Activated CD8-positive, alpha-beta T cell treated with anti-CD3 and anti-CD28 coated beads, Interleukin-2, amount 10 ng/mL, durations not matched to agents 7 days and 5 days (primary cell): Measurements from ENCODE around the gene GRK3. TPM values are rescaled to one million over a fixed set of nuclear protein-coding genes. Genes with fewer than 3 reads are reported as not detected.

Experiments used
- ATAC-seq: fragments of 150-1000 bp; cut with Tn5 transposase; one replicate; pipeline ENCODE4 v1.10.0; 2021; ENCODE audit warnings: moderate library complexity
- CTCF ChIA-PET: fragments of 350-600 bp; sonication (Branson Sonifier 250); formaldehyde crosslinking; loops from one replicate; lab custom pipeline; 2021; ENCODE audit warnings: antibody characterized with exemption; lab: Charles Lee
- POLR2A ChIA-PET: fragments of 350-600 bp; sonication (Branson Sonifier 250); formaldehyde crosslinking; loops from one replicate; lab custom pipeline; 2021; ENCODE audit warnings: antibody characterized with exemption; lab: Charles Lee
- DNase-seq: peaks from one replicate; pipeline ENCODE4 v3.0.0-alpha.2; 2020
- H3K27ac Mint-ChIP-seq: one replicate; pipeline ENCODE4 v1.8.0; 2021; ENCODE audit warnings: mild to moderate bottlenecking, mixed read lengths
- H3K27me3 Mint-ChIP-seq: one replicate; pipeline ENCODE4 v1.8.0; 2021; ENCODE audit warnings: low read depth, mixed read lengths
- H3K36me3 Mint-ChIP-seq: one replicate; pipeline ENCODE4 v1.8.0; 2021; ENCODE audit warnings: low read depth, mixed read lengths
- H3K4me1 Mint-ChIP-seq: one replicate; pipeline ENCODE4 v1.8.0; 2021; ENCODE audit warnings: low read depth, mixed read lengths
- H3K4me3 Mint-ChIP-seq: one replicate; pipeline ENCODE4 v1.8.0; 2021; ENCODE audit warnings: mild to moderate bottlenecking, mixed read lengths
- H3K9me3 Mint-ChIP-seq: one replicate; pipeline ENCODE4 v1.8.0; 2022; ENCODE audit warnings: mixed read lengths; ENCODE audit not compliant: insufficient read depth
- total RNA-seq, 2 experiments: library from RNA; stranded (reverse); gene quantifications; one replicate each; pipeline ENCODE4 v1.2.3, GENCODE V29; 2021

Gene GRK3
- total RNA-seq, 2 experiments from 2014 or later = 35.0 to 36.6 TPM

DNA sequence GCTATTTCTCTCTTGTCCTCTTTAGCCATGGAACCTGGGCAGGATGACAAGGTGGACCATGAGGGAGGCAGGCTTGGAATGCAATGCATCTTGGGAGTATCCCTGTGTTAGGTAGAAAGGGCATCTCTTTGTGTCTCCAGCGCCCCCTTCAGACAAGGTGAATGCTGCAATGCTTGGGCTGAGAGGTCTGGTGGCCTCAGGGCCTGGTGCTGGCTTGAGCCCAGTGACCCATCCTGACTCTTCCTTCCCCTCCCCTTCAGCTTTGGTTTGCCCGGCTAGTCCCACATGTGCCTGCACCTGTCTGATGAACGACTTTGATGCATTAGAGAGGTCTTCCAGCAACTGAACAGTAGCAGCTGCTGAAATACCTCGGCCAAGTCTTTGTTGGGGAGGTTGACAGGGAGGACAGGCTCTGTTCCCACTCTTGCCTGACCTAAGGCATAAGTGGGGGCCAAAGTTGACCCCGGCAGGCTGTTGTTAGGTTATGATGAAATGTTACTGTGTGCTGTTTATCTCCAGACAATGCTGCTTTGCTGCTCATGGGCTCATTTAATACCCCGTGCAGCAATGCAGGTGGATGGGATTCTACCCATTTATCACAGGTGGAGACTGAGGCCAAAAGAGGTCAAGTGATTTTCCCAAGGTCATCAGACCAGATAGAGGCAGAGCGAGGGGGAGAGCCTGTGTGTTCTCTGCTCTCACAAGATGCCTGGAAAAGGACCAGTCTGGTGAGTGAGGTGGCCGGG, 200.0 kb downstream of the GRK3 start:
- CTCF ChIA-PET = interaction anchor here (0.8 to 2.3 kb wide), 2 partner anchors 8 to 62 kb away, joined by 3 to 23 read pairs; no protein-coding TSS in a partner anchor
- peaks cover 22% of the 10 kb centered on the region for H3K9me3 Mint-ChIP-seq
- no peaks in the 10 kb centered on the region for H3K27me3 Mint-ChIP-seq
- no peak overlapping the region for H3K4me3 Mint-ChIP-seq
- DNase-seq = no peak
- peaks cover 39% of the 10 kb centered on the region for H3K36me3 Mint-ChIP-seq
- POLR2A ChIA-PET = no interaction called here
- peaks cover 32% of the 10 kb centered on the region for H3K4me1 Mint-ChIP-seq
- ATAC-seq = no peak
- H3K27ac Mint-ChIP-seq = no peak overlapping the region

DNA sequence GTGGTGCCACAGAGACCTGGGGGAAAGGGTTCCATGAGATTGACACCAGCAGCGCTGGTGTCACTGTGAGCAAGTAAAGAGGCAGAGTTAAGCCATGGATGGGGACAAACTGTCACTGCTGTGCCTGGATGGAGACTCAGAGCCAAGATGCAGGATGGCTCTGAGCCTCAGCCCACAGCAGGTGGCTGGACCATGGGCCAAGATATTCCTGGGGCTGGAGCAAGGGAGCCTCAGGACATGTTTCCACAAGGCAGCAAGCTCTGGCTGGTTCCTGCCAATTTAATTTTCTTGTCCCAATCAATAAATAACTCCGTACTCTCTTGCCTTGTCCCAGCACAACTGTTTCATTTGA, 200.5 kb downstream of the GRK3 start:
- CTCF ChIA-PET = interaction anchor here (0.8 kb wide), 1 partner anchor 63 kb away, joined by 3 read pairs; no protein-coding TSS in a partner anchor
- peaks cover 42% of the 10 kb centered on the region for H3K36me3 Mint-ChIP-seq
- no peaks in the 10 kb centered on the region for H3K27me3 Mint-ChIP-seq
- peaks cover 28% of the 10 kb centered on the region for H3K4me1 Mint-ChIP-seq
- H3K27ac Mint-ChIP-seq = no peak overlapping the region
- POLR2A ChIA-PET = no interaction called here
- ATAC-seq (no peak), DNase-seq (no peak)
- no peak overlapping the region for H3K4me3 Mint-ChIP-seq
- H3K9me3 Mint-ChIP-seq = peaks cover 27% of the 10 kb centered on the region

DNA sequence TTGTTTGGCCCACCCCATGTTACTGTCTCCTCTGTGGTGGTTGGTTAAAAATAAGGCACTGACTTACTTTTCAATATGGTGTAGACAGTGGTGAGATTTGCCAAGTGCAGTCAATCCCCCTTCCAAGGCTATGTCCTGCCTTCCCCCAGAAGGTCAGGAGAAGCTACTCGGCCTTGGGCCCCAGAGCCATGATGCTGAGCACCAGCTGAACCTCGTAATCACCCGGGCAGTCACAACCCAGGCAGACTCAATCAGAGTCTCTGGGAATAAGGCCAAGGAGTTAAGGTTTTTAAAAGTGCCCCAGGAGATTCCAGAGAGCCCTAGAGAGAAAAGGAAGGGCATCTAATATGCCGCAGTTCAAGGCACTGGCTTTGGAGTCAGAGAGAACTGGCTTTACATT, 201.3 kb downstream of the GRK3 start:
- ChIA-PET POLR2A (no interaction called here), CTCF (interaction anchor here (1.0 kb wide), 1 partner anchor 222 kb away, joined by 4 read pairs; no protein-coding TSS in a partner anchor)
- Mint-ChIP-seq H3K9me3 (peaks cover 27% of the 10 kb centered on the region), H3K4me1 (peaks cover 28% of the 10 kb centered on the region), H3K36me3 (peaks cover 48% of the 10 kb centered on the region), H3K27me3 (no peaks in the 10 kb centered on the region), H3K27ac (no peak overlapping the region), H3K4me3 (no peak overlapping the region)
- ATAC-seq = no peak
- DNase-seq = no peak

DNA sequence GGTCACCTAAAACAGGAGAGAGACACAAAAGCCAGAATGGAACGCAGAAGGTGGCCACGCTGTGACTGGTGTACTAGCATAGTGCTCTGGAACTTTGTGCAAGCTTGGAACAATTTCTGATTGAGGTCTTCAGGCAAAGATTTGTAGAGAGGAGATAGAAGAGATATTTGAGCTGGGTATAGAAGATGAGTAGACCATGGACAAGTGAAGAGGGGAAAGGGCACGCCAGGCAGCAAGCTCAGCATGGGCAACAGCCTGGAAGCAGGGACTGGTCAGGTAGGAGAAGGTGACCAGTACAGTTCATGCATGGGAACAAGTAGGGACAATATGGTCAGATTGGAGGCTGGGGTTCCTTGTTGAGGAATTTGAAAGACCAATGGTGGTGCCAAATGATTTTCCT, 201.9 kb downstream of the GRK3 start:
- ChIA-PET CTCF (interaction anchor here (0.6 to 1.6 kb wide), 3 partner anchors 13 to 222 kb away, joined by 3 to 5 read pairs (median 4); no protein-coding TSS in a partner anchor), POLR2A (no interaction called here)
- DNase-seq = no peak
- peaks cover 54% of the 10 kb centered on the region for H3K36me3 Mint-ChIP-seq
- no peak for ATAC-seq
- peak overlapping the region; percentile 3 for H3K27ac Mint-ChIP-seq
- H3K4me1 Mint-ChIP-seq = peaks cover 26% of the 10 kb centered on the region
- peaks cover 27% of the 10 kb centered on the region for H3K9me3 Mint-ChIP-seq
- H3K27me3 Mint-ChIP-seq = no peaks in the 10 kb centered on the region
- H3K4me3 Mint-ChIP-seq = no peak overlapping the region

DNA sequence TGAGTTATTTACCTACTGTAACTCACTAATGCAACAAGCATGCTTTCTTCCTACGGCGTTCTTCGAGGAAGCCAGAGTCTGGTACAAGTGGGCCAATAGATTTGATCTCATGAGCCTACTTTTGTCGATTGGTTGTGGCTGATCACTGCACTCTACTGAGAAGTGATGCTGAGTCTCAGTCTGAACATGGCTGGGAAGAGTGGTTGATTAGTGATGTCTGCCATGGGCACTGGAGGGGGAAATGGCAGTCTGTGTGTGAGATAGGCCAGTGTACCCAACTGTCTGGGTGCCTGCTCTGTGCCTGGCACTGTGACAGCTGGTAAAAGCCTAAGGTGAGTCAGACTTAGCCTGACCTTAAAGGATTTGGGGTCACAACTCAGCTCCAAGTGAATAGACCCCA, 205.9 kb downstream of the GRK3 start:
- CTCF ChIA-PET = interaction anchor here (3.0 to 4.8 kb wide), 4 partner anchors 20 to 308 kb away, joined by 12 to 71 read pairs (median 52); no protein-coding TSS in a partner anchor
- ATAC-seq (no peak), DNase-seq (no peak)
- Mint-ChIP-seq H3K4me3 (no peak overlapping the region), H3K27me3 (no peaks in the 10 kb centered on the region), H3K27ac (peak overlapping the region; percentile 56), H3K4me1 (peaks cover 33% of the 10 kb centered on the region), H3K9me3 (peaks cover 22% of the 10 kb centered on the region), H3K36me3 (peaks cover 49% of the 10 kb centered on the region)
- POLR2A ChIA-PET = no interaction called here

DNA sequence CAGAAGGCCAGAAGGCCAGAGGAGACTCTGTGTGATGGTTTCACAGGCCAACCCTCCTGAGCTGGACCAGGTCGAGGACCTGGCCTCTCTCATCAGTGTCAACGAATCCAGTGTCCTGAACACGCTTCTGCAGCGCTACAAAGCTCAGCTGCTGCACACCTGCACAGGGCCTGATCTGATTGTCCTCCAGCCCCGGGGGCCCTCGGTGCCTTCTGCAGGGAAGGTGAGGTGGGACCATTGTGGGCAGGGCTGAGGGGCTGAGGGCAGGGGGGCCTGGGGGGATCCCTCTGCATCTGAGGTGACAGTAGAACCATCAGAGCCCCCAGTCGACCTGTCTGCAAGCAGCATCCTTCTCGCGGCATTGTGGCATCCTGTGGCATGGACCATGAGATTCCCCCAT, 207.8 kb downstream of the GRK3 start:
- Mint-ChIP-seq H3K9me3 (peaks cover 10% of the 10 kb centered on the region), H3K4me1 (peaks cover 36% of the 10 kb centered on the region), H3K4me3 (no peak overlapping the region), H3K36me3 (peaks cover 34% of the 10 kb centered on the region), H3K27me3 (peaks cover 6% of the 10 kb centered on the region), H3K27ac (peak overlapping the region; percentile 87)
- CTCF ChIA-PET = interaction anchor here (0.6 to 4.8 kb wide), 53 partner anchors 9 to 574 kb away, joined by 3 to 71 read pairs (median 5); partner anchors contain the start of genes GRK3 and MYO18B
- POLR2A ChIA-PET = no interaction called here
- ATAC-seq (peak; percentile 21), DNase-seq (no peak)

DNA sequence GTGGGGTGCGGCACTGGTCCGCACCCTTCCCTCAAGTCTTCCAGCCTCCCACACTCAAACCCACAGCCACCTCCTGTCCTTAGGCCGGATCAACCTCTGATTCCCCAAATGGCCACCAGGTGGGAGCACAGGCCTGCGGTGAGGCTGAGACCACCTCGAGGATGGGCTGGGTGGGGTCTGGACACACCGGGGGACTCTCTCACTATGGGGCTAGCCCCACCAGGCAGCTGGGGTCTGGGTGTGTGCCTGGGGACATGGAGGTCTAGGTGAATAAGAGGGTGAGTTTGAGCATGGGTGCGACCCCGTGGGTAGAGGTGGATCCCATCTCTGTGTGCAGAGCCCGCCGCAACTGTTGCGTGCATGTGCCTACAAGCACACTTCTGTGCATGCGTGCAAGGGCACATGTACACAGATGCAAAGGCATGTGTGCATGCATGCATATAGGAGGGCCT, 210.1 kb downstream of the GRK3 start:
- POLR2A ChIA-PET = no interaction called here
- CTCF ChIA-PET = interaction anchor here (0.5 to 3.9 kb wide), 4 partner anchors 64 to 557 kb away, joined by 3 to 43 read pairs (median 22); partner anchors contain the start of gene GRK3
- Mint-ChIP-seq H3K4me1 (peaks cover 27% of the 10 kb centered on the region), H3K4me3 (no peak overlapping the region), H3K27me3 (peaks cover 6% of the 10 kb centered on the region), H3K9me3 (peaks cover 4% of the 10 kb centered on the region), H3K27ac (no peak overlapping the region), H3K36me3 (peaks cover 15% of the 10 kb centered on the region)
- ATAC-seq (no peak), DNase-seq (no peak)

DNA sequence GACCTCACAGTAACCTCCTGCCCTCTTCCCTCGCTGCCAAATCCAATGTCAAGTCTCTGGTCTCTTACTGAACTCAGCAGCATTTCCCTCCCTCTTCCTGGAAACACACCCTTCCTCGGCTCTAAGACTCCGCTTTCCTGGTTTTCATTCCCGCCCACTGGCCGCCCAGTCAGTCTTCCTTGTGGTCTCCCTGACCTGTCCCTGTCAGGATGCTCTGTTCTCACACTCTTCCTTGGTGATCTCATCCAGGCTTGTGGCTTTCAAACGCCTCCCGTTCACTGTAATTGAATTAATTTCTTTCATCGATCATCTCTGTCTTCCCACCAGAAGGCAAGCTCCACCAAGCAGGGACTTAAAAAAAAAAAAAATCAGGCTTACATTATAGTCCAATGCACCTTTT, 211.1 kb downstream of the GRK3 start:
- CTCF ChIA-PET = no interaction called here
- no peaks in the 10 kb centered on the region for H3K9me3 Mint-ChIP-seq

DNA sequence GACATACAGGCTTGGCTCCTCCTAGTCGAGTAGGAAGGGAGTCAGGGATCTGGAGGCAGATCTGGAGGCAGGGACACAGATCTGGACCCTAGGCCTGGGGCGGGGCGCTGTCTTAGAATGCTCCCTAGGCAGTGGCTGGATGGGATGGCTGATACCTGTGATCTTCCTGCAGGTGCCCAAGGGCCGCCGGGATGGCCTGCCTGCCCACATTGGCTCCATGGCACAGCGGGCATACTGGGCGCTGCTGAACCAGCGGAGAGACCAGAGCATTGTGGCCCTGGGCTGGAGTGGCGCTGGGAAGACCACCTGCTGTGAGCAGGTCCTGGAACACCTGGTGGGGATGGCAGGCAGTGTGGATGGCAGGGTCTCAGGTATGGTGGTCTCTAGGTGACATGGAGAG, 212.9 kb downstream of the GRK3 start:
- ATAC-seq (no peak), DNase-seq (no peak)
- Mint-ChIP-seq H3K4me3 (no peak overlapping the region), H3K9me3 (no peaks in the 10 kb centered on the region), H3K4me1 (peaks cover 11% of the 10 kb centered on the region), H3K27me3 (peaks cover 6% of the 10 kb centered on the region), H3K36me3 (no peaks in the 10 kb centered on the region), H3K27ac (no peak overlapping the region)
- CTCF ChIA-PET = interaction anchor here (0.8 to 1.5 kb wide), 3 partner anchors 75 to 233 kb away, joined by 3 to 5 read pairs (median 4); no protein-coding TSS in a partner anchor
- POLR2A ChIA-PET = no interaction called here

More for the DNA sequence above, 211.1 kb downstream of the GRK3 start:
- POLR2A ChIA-PET = no interaction called here
- Mint-ChIP-seq H3K4me3 (no peak overlapping the region), H3K36me3 (peaks cover 9% of the 10 kb centered on the region), H3K4me1 (peaks cover 24% of the 10 kb centered on the region), H3K27ac (no peak overlapping the region), H3K27me3 (peaks cover 6% of the 10 kb centered on the region)
- DNase-seq (no peak), ATAC-seq (no peak)

DNA sequence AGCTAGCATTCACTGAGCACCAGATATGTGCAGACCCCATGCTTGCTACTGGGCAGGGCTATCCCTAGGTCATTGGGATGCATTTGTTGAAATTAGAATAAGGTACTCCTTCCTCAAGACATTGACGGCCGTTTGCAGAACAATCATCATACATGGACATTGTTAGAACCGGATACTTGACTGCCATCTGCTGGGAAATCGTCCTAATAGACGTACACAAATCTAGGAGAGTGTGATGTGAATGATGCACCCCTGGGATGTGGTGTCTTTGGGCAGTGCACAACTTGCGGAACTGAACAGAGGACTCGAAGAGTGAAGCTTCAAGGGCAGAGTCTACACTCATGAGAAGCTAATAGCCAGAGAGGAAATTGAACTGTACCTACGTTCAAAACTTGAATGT, 213.4 kb downstream of the GRK3 start:
- Mint-ChIP-seq H3K4me3 (no peak overlapping the region), H3K36me3 (no peaks in the 10 kb centered on the region), H3K27ac (no peak overlapping the region), H3K4me1 (peaks cover 7% of the 10 kb centered on the region), H3K27me3 (peaks cover 6% of the 10 kb centered on the region), H3K9me3 (no peaks in the 10 kb centered on the region)
- ChIA-PET POLR2A (no interaction called here), CTCF (interaction anchor here (0.8 to 2.2 kb wide), 5 partner anchors 13 to 315 kb away, joined by 3 to 6 read pairs (median 4); no protein-coding TSS in a partner anchor)
- DNase-seq (peak; percentile 50), ATAC-seq (peak; percentile 49)
